ENCODE measurements around the gene LGALS12. TPM values are rescaled to one million over a fixed set of nuclear protein-coding genes. Genes with fewer than 3 reads are reported as not detected.
A peak's percentile ranks its signal among the peaks of the same experiment; 100 is the strongest.

LGALS12 gene
- 0.25 and 0.39 TPM in 2 replicates for total RNA-seq (2014; rRNA removed; shearing (Covaris generic))

- H3K36me3 ChIP-seq: no peaks in the 10 kb centered on the region
- no peak for DNase-seq (ENCODE audit: low read depth in 1 of 2, low spot score in 2 of 2)
- no peak within 1 kb of the TSS for H3K4me3 ChIP-seq
- no peaks in the 10 kb centered on the region for H3K27me3 ChIP-seq (replicated peaks)
- H3K4me1 ChIP-seq (replicated peaks): peaks cover 28% of the 10 kb centered on the region
- no peaks in the 10 kb centered on the region for H3K9me3 ChIP-seq (replicated peaks)
- H3K27ac ChIP-seq: no peak within 1 kb of the TSS
These were observed at the start of gene LGALS12 for GRCh38 chr11:63505857-63506528. LGALS12 (plus strand) TSS chr11:63506084; CDS start chr11:63506459, 375 bp downstream.

- H3K27ac ChIP-seq: no peak overlapping the region
- no peaks in the 10 kb centered on the region for H3K36me3 ChIP-seq
- H3K9me3 ChIP-seq (replicated peaks): no peaks in the 10 kb centered on the region
- no peaks in the 10 kb centered on the region for H3K4me1 ChIP-seq (replicated peaks)
- H3K4me3 ChIP-seq: no peak overlapping the region
- no peaks in the 10 kb centered on the region for H3K27me3 ChIP-seq (replicated peaks)
- DNase-seq (ENCODE audit: low read depth in 1 of 2, low spot score in 2 of 2): no peak
These were observed 46.3 kb upstream of the LGALS12 start for GRCh38 chr11:63459586-63459985.

GRCh38 chr11:63462137-63462536 is 43.7 kb upstream of the LGALS12 start:
- no peaks in the 10 kb centered on the region for H3K27me3 ChIP-seq (replicated peaks)
- H3K4me1 ChIP-seq (replicated peaks): no peaks in the 10 kb centered on the region
- H3K36me3 ChIP-seq: no peaks in the 10 kb centered on the region
- no peak overlapping the region for H3K27ac ChIP-seq
- no peak for DNase-seq (ENCODE audit: low read depth in 1 of 2, low spot score in 2 of 2)
- no peaks in the 10 kb centered on the region for H3K9me3 ChIP-seq (replicated peaks)
- H3K4me3 ChIP-seq: no peak overlapping the region

GRCh38 chr11:63470311-63470710 is 35.6 kb upstream of the LGALS12 start:
- no peaks in the 10 kb centered on the region for H3K27me3 ChIP-seq (replicated peaks)
- DNase-seq (ENCODE audit: low read depth in 1 of 2, low spot score in 2 of 2): no peak
- no peaks in the 10 kb centered on the region for H3K9me3 ChIP-seq (replicated peaks)
- no peaks in the 10 kb centered on the region for H3K36me3 ChIP-seq
- no peaks in the 10 kb centered on the region for H3K4me1 ChIP-seq (replicated peaks)
- H3K4me3 ChIP-seq: no peak overlapping the region
- H3K27ac ChIP-seq: no peak overlapping the region

- DNase-seq (ENCODE audit: low read depth in 1 of 2, low spot score in 2 of 2): no peak
- Histone ChIP-seq H3K36me3 (no peaks in the 10 kb centered on the region), H3K9me3 (replicated peaks) (peaks cover 6% of the 10 kb centered on the region; the same call in 1 of the 2 replicates)
These were observed 33.5 kb upstream of the LGALS12 start for GRCh38 chr11:63472372-63472771.

GRCh38 chr11:63476618-63477017 is 29.3 kb upstream of the LGALS12 start:
- no peak overlapping the region for H3K27ac ChIP-seq
- no peaks in the 10 kb centered on the region for H3K27me3 ChIP-seq (replicated peaks)
- H3K4me3 ChIP-seq: no peak overlapping the region
- no peaks in the 10 kb centered on the region for H3K36me3 ChIP-seq
- DNase-seq (ENCODE audit: low read depth in 1 of 2, low spot score in 2 of 2): no peak
- H3K4me1 ChIP-seq (replicated peaks): peaks cover 5% of the 10 kb centered on the region
- H3K9me3 ChIP-seq (replicated peaks): peaks cover 6% of the 10 kb centered on the region; the same call in 1 of the 2 replicates

More at GRCh38 chr11:63472372-63472771, 33.5 kb upstream of the LGALS12 start:
- no peak overlapping the region for H3K4me3 ChIP-seq
- H3K27ac ChIP-seq: no peak overlapping the region
- H3K4me1 ChIP-seq (replicated peaks): no peaks in the 10 kb centered on the region
- no peaks in the 10 kb centered on the region for H3K27me3 ChIP-seq (replicated peaks)

- H3K27ac ChIP-seq: peak overlapping the region; percentile 2; the same call in 1 of the 2 replicates
- no peaks in the 10 kb centered on the region for H3K36me3 ChIP-seq
- peak; percentile 76 to 85 for DNase-seq (ENCODE audit: low read depth in 1 of 2, low spot score in 2 of 2)
- no peaks in the 10 kb centered on the region for H3K27me3 ChIP-seq (replicated peaks)
- H3K9me3 ChIP-seq (replicated peaks): peaks cover 6% of the 10 kb centered on the region; the same call in 1 of the 2 replicates
- no peak overlapping the region for H3K4me3 ChIP-seq
- peaks cover 19% of the 10 kb centered on the region for H3K4me1 ChIP-seq (replicated peaks)
These were observed 27.0 kb upstream of the LGALS12 start for GRCh38 chr11:63478896-63479295.

- H3K27me3 ChIP-seq (replicated peaks): no peaks in the 10 kb centered on the region
- DNase-seq (ENCODE audit: low read depth in 1 of 2, low spot score in 2 of 2): no peak
- H3K4me3 ChIP-seq: no peak overlapping the region
- H3K27ac ChIP-seq: no peak overlapping the region
- peaks cover 19% of the 10 kb centered on the region for H3K4me1 ChIP-seq (replicated peaks)
- peaks cover 10% of the 10 kb centered on the region for H3K9me3 ChIP-seq (replicated peaks)
- no peaks in the 10 kb centered on the region for H3K36me3 ChIP-seq
These were observed 25.8 kb upstream of the LGALS12 start for GRCh38 chr11:63480039-63480438.

GRCh38 chr11:63485777-63486176 is 20.1 kb upstream of the LGALS12 start:
- H3K27me3 ChIP-seq (replicated peaks): no peaks in the 10 kb centered on the region
- H3K4me1 ChIP-seq (replicated peaks): peaks cover 35% of the 10 kb centered on the region
- peaks cover 4% of the 10 kb centered on the region; the same call in 1 of the 2 replicates for H3K9me3 ChIP-seq (replicated peaks)
- no peak overlapping the region for H3K27ac ChIP-seq
- H3K36me3 ChIP-seq: no peaks in the 10 kb centered on the region
- no peak for DNase-seq (ENCODE audit: low read depth in 1 of 2, low spot score in 2 of 2)
- H3K4me3 ChIP-seq: no peak overlapping the region

- Histone ChIP-seq H3K36me3 (no peaks in the 10 kb centered on the region), H3K4me1 (replicated peaks) (peaks cover 25% of the 10 kb centered on the region), H3K4me3 (no peak overlapping the region), H3K27ac (no peak overlapping the region), H3K9me3 (replicated peaks) (peaks cover 4% of the 10 kb centered on the region; the same call in 1 of the 2 replicates), H3K27me3 (replicated peaks) (no peaks in the 10 kb centered on the region)
- no peak for DNase-seq (ENCODE audit: low read depth in 1 of 2, low spot score in 2 of 2)
These were observed 17.1 kb upstream of the LGALS12 start for GRCh38 chr11:63488789-63489188.

- H3K9me3 ChIP-seq (replicated peaks): no peaks in the 10 kb centered on the region
- DNase-seq (ENCODE audit: low read depth in 1 of 2, low spot score in 2 of 2): peak; percentile 74 to 76
- peaks cover 25% of the 10 kb centered on the region for H3K4me1 ChIP-seq (replicated peaks)
- H3K27ac ChIP-seq: no peak overlapping the region
- H3K27me3 ChIP-seq (replicated peaks): no peaks in the 10 kb centered on the region
- H3K36me3 ChIP-seq: no peaks in the 10 kb centered on the region
- no peak overlapping the region for H3K4me3 ChIP-seq
These were observed 16.0 kb upstream of the LGALS12 start for GRCh38 chr11:63489879-63490278.

GRCh38 chr11:63490551-63491239 is 15.2 kb upstream of the LGALS12 start, which contains the start of gene PLAAT5:
PLAAT5 (minus strand) TSS chr11:63491167; CDS start chr11:63491034, 133 bp downstream.
- DNase-seq (ENCODE audit: low read depth in 1 of 2, low spot score in 2 of 2): no peak
- Histone ChIP-seq H3K36me3 (no peaks in the 10 kb centered on the region), H3K4me1 (replicated peaks) (peaks cover 25% of the 10 kb centered on the region), H3K27me3 (replicated peaks) (no peaks in the 10 kb centered on the region), H3K9me3 (replicated peaks) (no peaks in the 10 kb centered on the region), H3K4me3 (peak within 1 kb of the TSS; percentile 23), H3K27ac (no peak within 1 kb of the TSS)

GRCh38 chr11:63491240-63491587 is 14.7 kb upstream of the LGALS12 start:
- no peak for DNase-seq (ENCODE audit: low read depth in 1 of 2, low spot score in 2 of 2)
- no peak overlapping the region for H3K27ac ChIP-seq
- no peaks in the 10 kb centered on the region for H3K36me3 ChIP-seq
- H3K27me3 ChIP-seq (replicated peaks): no peaks in the 10 kb centered on the region
- H3K4me3 ChIP-seq: peak overlapping the region; percentile 23
- peaks cover 25% of the 10 kb centered on the region for H3K4me1 ChIP-seq (replicated peaks)
- no peaks in the 10 kb centered on the region for H3K9me3 ChIP-seq (replicated peaks)

- no peaks in the 10 kb centered on the region for H3K9me3 ChIP-seq (replicated peaks)
- H3K27me3 ChIP-seq (replicated peaks): no peaks in the 10 kb centered on the region
- no peaks in the 10 kb centered on the region for H3K36me3 ChIP-seq
- H3K4me3 ChIP-seq: no peak overlapping the region
- H3K4me1 ChIP-seq (replicated peaks): peaks cover 25% of the 10 kb centered on the region
- DNase-seq (ENCODE audit: low read depth in 1 of 2, low spot score in 2 of 2): no peak
- H3K27ac ChIP-seq: no peak overlapping the region
These were observed 14.1 kb upstream of the LGALS12 start for GRCh38 chr11:63491636-63492372.

Data from SJSA1 (cell line).